Measurements from ENCODE around the gene KCNK17. TPM values are rescaled to one million over a fixed set of nuclear protein-coding genes. Genes with fewer than 3 reads are reported as not detected.

KCNK17 gene
- total and polyA plus RNA-seq, 3 donors from 2014 or later: 0.32 to 0.47 (median 0.37) TPM

DNA sequence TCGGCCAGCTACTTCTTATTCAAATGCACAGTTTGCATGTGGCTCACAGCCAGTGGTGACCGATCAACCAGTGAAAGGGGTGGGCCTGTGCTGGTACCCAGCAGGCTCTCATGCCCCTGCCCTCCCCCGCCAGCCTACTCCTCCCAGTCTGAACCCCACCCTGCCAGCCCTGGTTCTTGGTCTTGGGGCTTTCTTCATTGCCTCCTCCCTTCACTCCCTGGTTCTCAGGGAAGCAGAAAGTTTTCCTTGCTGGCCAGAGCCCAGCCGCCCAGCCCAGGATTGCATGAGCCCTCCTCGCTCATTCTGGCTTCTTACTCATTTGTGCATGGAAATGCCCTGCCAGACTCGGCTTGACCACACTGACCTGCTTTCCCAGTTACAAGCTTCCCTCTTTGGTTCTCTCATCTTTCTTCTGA lies 40.8 kb downstream of the KCNK17 start:
- intact Hi-C loops (cut with DNase I; ENCODE audit: low total_unique reads): no loop called here
- DNase-seq: no peak
- TF ChIP-seq, protein P1, sequence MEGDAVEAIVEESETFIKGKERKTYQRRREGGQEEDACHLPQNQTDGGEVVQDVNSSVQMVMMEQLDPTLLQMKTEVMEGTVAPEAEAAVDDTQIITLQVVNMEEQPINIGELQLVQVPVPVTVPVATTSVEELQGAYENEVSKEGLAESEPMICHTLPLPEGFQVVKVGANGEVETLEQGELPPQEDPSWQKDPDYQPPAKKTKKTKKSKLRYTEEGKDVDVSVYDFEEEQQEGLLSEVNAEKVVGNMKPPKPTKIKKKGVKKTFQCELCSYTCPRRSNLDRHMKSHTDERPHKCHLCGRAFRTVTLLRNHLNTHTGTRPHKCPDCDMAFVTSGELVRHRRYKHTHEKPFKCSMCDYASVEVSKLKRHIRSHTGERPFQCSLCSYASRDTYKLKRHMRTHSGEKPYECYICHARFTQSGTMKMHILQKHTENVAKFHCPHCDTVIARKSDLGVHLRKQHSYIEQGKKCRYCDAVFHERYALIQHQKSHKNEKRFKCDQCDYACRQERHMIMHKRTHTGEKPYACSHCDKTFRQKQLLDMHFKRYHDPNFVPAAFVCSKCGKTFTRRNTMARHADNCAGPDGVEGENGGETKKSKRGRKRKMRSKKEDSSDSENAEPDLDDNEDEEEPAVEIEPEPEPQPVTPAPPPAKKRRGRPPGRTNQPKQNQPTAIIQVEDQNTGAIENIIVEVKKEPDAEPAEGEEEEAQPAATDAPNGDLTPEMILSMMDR (IDR thresholded peaks at IDR 0.05): no peak
- TF ChIP-seq POLR2A (IDR thresholded peaks at IDR 0.05): no peak
- no peak overlapping the region for H3K4me3 ChIP-seq
- no peaks in the 10 kb centered on the region for H3K36me3 ChIP-seq (ENCODE audit: low read depth, missing control alignments)
- no peaks in the 10 kb centered on the region for H3K9me3 ChIP-seq
- WGBS, 2 donors: 63 to 68% methylated on average over 5 to 6 of the region's 6 CpGs
- H3K27me3 ChIP-seq: no peaks in the 10 kb centered on the region
- no peaks in the 10 kb centered on the region for H3K4me1 ChIP-seq
- no peak overlapping the region for H3K27ac ChIP-seq

DNA sequence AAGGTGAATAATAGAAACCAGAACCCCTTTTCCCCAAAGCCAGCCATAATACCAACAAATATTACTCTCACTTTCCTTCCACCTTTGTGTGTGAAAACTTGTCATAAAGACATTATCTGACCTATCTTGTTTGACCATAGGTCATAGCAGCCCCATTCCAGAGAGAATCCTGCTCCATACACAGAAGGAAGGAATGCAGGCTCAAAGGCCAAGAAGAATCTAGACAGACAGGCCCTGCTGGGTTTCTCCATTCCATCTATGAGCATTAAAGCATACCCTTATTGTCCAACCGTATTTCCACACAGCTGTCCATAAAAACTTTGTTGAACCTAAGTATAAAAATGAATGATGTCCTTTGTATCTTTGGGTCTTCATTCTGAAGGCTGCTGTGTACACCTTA lies 44.3 kb downstream of the KCNK17 start:
- DNase-seq: no peak
- WGBS, 2 donors: 76 to 83% methylated on average over 1 of the region's 1 CpG
- H3K27me3 ChIP-seq: no peaks in the 10 kb centered on the region
- intact Hi-C loops (cut with DNase I; ENCODE audit: low total_unique reads): no loop called here
- no peak overlapping the region for H3K27ac ChIP-seq
- H3K4me3 ChIP-seq: no peak overlapping the region
- no peaks in the 10 kb centered on the region for H3K36me3 ChIP-seq (ENCODE audit: low read depth, missing control alignments)
- no peaks in the 10 kb centered on the region for H3K4me1 ChIP-seq
- TF ChIP-seq POLR2A (IDR thresholded peaks at IDR 0.05): no peak
- TF ChIP-seq, protein P1 (IDR thresholded peaks at IDR 0.05): no peak
- H3K9me3 ChIP-seq: no peaks in the 10 kb centered on the region

DNA sequence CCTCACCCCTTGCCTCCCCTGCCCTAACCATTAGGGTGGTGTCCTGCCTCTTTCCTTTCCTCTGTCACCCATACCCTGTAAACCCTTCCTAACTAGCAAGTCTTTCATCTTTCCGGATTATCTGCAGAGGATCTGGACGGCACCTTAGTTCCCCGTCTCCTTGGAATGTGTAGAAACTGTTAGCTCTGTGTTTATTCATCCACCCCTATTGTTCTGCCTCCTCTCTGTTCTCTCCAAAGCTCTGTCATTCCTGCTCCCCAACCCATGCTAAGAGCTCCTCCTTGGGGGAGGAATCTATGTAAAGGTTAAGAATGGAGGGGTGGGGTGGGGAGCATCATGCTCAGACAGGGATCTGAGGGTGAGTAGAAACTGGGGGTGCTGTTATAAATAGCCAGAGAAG lies 45.5 kb downstream of the KCNK17 start:
- TF ChIP-seq, protein P1 (IDR thresholded peaks at IDR 0.05): no peak
- no peak for TF ChIP-seq POLR2A (IDR thresholded peaks at IDR 0.05)
- Histone ChIP-seq H3K9me3 (no peaks in the 10 kb centered on the region), H3K4me3 (no peak overlapping the region), H3K4me1 (no peaks in the 10 kb centered on the region), H3K27ac (no peak overlapping the region), H3K27me3 (no peaks in the 10 kb centered on the region), H3K36me3 (ENCODE audit: low read depth, missing control alignments) (no peaks in the 10 kb centered on the region)
- intact Hi-C loops (cut with DNase I; ENCODE audit: low total_unique reads): no loop called here
- 79 to 81% methylated on average over 3 of the region's 3 CpGs for WGBS, 2 donors
- DNase-seq: no peak

DNA sequence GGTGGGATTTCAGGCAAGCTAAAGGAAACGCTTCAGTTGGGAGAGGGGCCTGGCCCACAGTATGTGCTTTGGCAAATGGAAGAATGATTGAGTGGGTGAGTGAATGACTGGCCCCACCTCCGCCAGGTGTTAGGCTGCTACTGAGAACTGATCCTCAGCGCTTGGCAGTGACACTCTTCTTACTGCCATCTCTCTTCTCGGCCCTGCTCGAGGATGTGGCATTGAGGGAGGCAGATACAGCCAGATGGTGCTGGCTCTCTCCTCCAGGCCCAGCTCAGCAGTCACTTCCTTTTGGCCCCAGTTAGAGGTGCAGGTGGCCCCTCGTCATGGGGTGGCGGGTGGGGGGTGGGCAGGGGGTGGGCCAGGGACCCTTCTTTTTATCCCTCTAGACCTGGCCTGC lies 46.0 kb downstream of the KCNK17 start:
- DNase-seq: no peak
- Histone ChIP-seq H3K4me3 (no peak overlapping the region), H3K36me3 (ENCODE audit: low read depth, missing control alignments) (no peaks in the 10 kb centered on the region), H3K4me1 (no peaks in the 10 kb centered on the region), H3K9me3 (no peaks in the 10 kb centered on the region), H3K27me3 (no peaks in the 10 kb centered on the region), H3K27ac (no peak overlapping the region)
- 83 to 84% methylated on average over 6 to 7 of the region's 7 CpGs for WGBS, 2 donors
- TF ChIP-seq, protein P1 (IDR thresholded peaks at IDR 0.05): no peak
- no peak for TF ChIP-seq POLR2A (IDR thresholded peaks at IDR 0.05)
- intact Hi-C loops (cut with DNase I; ENCODE audit: low total_unique reads): no loop called here

DNA sequence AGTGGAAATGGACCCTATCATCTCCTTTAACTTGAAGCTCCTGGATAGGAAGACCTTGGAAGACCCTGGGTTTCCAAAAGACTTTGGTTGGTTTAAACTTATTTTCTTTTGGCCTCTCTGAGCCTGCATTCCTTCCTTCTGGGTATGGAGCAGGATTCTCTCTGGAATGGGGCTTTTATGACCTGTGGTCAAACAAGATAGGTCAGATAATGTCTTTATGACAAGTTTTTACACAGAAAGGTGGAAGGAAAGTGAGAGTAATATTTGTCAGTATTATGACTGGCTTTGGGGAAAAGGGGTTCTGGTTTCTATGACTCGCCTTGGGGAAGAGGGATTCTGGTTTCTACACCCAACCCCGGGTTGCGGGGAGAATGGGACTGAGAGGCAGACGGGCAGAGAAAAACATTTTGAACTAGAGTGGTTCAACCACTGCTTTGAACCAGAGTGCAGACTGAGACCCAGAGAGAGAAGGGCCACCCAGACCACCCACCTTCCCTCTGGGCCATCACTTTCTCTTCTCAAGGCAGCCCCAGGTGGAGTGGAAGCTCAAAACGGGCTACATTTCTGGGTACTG lies 47.4 kb downstream of the KCNK17 start:
- DNase-seq: no peak
- Histone ChIP-seq H3K27me3 (no peaks in the 10 kb centered on the region), H3K4me1 (no peaks in the 10 kb centered on the region), H3K4me3 (no peak overlapping the region), H3K9me3 (no peaks in the 10 kb centered on the region), H3K27ac (no peak overlapping the region), H3K36me3 (ENCODE audit: low read depth, missing control alignments) (no peaks in the 10 kb centered on the region)
- 85 to 91% methylated on average over 5 of the region's 5 CpGs for WGBS, 2 donors
- TF ChIP-seq, protein P1 (IDR thresholded peaks at IDR 0.05): no peak
- no peak for TF ChIP-seq POLR2A (IDR thresholded peaks at IDR 0.05)
- intact Hi-C loops (cut with DNase I; ENCODE audit: low total_unique reads): no loop called here
